Activated naive CD4-positive, alpha-beta T cell treated with anti-CD3 and anti-CD28 coated beads, Interleukin-2, amount 50 U/mL, for 72 hours (primary cell): ENCODE results near the gene MRPL17. TPM values are rescaled to one million over a fixed set of nuclear protein-coding genes. Genes with fewer than 3 reads are reported as not detected.

Experiments used
- ATAC-seq, 2 donors: fragments of 150-1000 bp; cut with Tn5 transposase; 2 replicates each; pipeline ENCODE4 v1.10.0; 2021; ENCODE audit warnings: mild to moderate bottlenecking in 2 of 2, moderate library complexity in 2 of 2
- DNase-seq, 2 donors: peaks; one replicate each; pipeline ENCODE4 v3.0.0; 2021 to 2022; ENCODE audit warnings: low spot score in 2 of 2
- H3K27ac Mint-ChIP-seq, 2 donors: one replicate each; pipeline ENCODE4 v1.8.0; 2022; ENCODE audit warnings: mild to moderate bottlenecking in 2 of 2, mixed read lengths in 2 of 2
- H3K36me3 Mint-ChIP-seq, 2 donors: one replicate each; pipeline ENCODE4 v1.8.0; 2022; ENCODE audit warnings: mixed read lengths in 2 of 2
- H3K9me3 Mint-ChIP-seq, 2 donors: one replicate each; pipeline ENCODE4 v1.8.0; 2022; ENCODE audit warnings: mixed read lengths in 2 of 2
- total RNA-seq, 2 donors: library from RNA; stranded (reverse); gene quantifications; one replicate each; pipeline ENCODE4 v1.2.3, GENCODE V29; 2022

The MRPL17 gene
- total RNA-seq, 2 donors from 2014 or later: 92.4 to 104 TPM

- no peak for ATAC-seq
- no peaks in the 10 kb centered on the region for H3K9me3 Mint-ChIP-seq
- peak overlapping the region in 1 of 2 donors; percentile 78 for H3K27ac Mint-ChIP-seq
- DNase-seq: peak in 1 of 2 donors; percentile 53
- no peaks in the 10 kb centered on the region for H3K36me3 Mint-ChIP-seq
These were observed 52.4 kb downstream of the MRPL17 start for GRCh38 chr11:6630632-6631291.

Other genes starting within 250 kb of the MRPL17 start
- gene HPX, start 242.4 kb downstream of the MRPL17 start, total RNA-seq: under 1 TPM; 0.41 to 0.55 TPM
- 10 to 100 TPM in 1 of 2 donors, 1 to 10 TPM in 1; 4.7 to 19.0 TPM for gene TRIM3, start 209.4 kb downstream of the MRPL17 start, total RNA-seq
- 10 to 100 TPM; 47.1 to 59.9 TPM for gene ARFIP2, start 202.0 kb downstream of the MRPL17 start, total RNA-seq
- gene TIMM10B, start 201.8 kb downstream of the MRPL17 start, total RNA-seq: 10 to 100 TPM; 36.9 to 38.3 TPM
- 10 to 100 TPM; 22.4 to 38.5 TPM for gene DNHD1, start 186.1 kb downstream of the MRPL17 start, total RNA-seq
- 10 to 100 TPM; 24.9 to 38.3 TPM for gene RRP8, start 79.7 kb downstream of the MRPL17 start, total RNA-seq
- gene ILK, start 79.6 kb downstream of the MRPL17 start, total RNA-seq: 10 to 100 TPM; 72.1 to 99.7 TPM
- gene TAF10, start 71.1 kb downstream of the MRPL17 start, total RNA-seq: 100 to 1,000 TPM in 1 of 2 donors, 10 to 100 TPM in 1; 95.3 to 166 TPM
- 10 to 100 TPM; 54.7 to 67.4 TPM for gene TPP1, start 63.9 kb downstream of the MRPL17 start, total RNA-seq
- gene DCHS1, start 27.5 kb downstream of the MRPL17 start, total RNA-seq: 1 to 10 TPM in 1 of 2 donors, under 1 TPM in 1; 0.82 to 2.1 TPM
- gene OR2AG2, start 88.6 kb upstream of the MRPL17 start, total RNA-seq: not detected
- not detected for gene OR2AG1, start 99.7 kb upstream of the MRPL17 start, total RNA-seq
- under 1 TPM; 0.09 to 0.10 TPM for gene OR6A2, start 116.3 kb upstream of the MRPL17 start, total RNA-seq
- gene OR10A5, start 162.3 kb upstream of the MRPL17 start, total RNA-seq: not detected
- under 1 TPM in 1 of 2 donors, not detected in 1; 0.10 TPM for gene OR10A2, start 179.7 kb upstream of the MRPL17 start, total RNA-seq
- gene OR10A4, start 193.3 kb upstream of the MRPL17 start, total RNA-seq: not detected
- under 1 TPM in 1 of 2 donors, not detected in 1; 0.37 TPM for gene OR2D2, start 209.2 kb upstream of the MRPL17 start, total RNA-seq
- gene OR2D3, start 237.7 kb upstream of the MRPL17 start, total RNA-seq: not detected
- 1 to 10 TPM; 1.5 to 1.8 TPM for gene ZNF215, start 243.1 kb upstream of the MRPL17 start, total RNA-seq